ENCODE measurements around the gene SMIM21. TPM values are rescaled to one million over a fixed set of nuclear protein-coding genes. Genes with fewer than 3 reads are reported as not detected.

SMIM21 gene
- total RNA-seq, 6 experiments from 2014 or later = not detected

- Histone ChIP-seq H3K27ac (no peak overlapping the region), H3K4me1 (peaks cover 0 to 5% (median 0%) of the 10 kb centered on the region in 4 donors), H3K27me3 (peaks cover 0 to 7% of the 10 kb centered on the region in 2 donors), H3K9me3 (no peaks in the 10 kb centered on the region), H3K36me3 (no peaks in the 10 kb centered on the region), H3K4me3 (no peak overlapping the region)
- intact Hi-C loops (cut with DNase I) = no loop called here
- 72% methylated on average over 10 of the region's 14 CpGs for WGBS (ENCODE audit: insufficient coverage, low coverage, low lambda C conversion rate, missing lambda C conversion rate)
- DNase-seq = no peak
- no peak for ATAC-seq
- no peak for TF ChIP-seq POLR2A (IDR thresholded peaks at IDR 0.05)
- no peak for TF ChIP-seq CTCF (IDR thresholded peaks at IDR 0.05)
Measured at GRCh38 chr18:75454022-75454795, 26.7 kb upstream of the SMIM21 start.

- Histone ChIP-seq H3K4me1 (peaks cover 0 to 2% (median 0%) of the 10 kb centered on the region in 4 donors), H3K27ac (no peak overlapping the region), H3K4me3 (no peak overlapping the region), H3K9me3 (no peaks in the 10 kb centered on the region), H3K36me3 (no peaks in the 10 kb centered on the region), H3K27me3 (peaks cover 0 to 7% of the 10 kb centered on the region in 2 donors)
- ATAC-seq (no peak), DNase-seq (no peak)
- intact Hi-C loops (cut with DNase I) = no loop called here
- TF ChIP-seq CTCF (IDR thresholded peaks at IDR 0.05) (no peak), POLR2A (IDR thresholded peaks at IDR 0.05) (no peak)
- WGBS (ENCODE audit: insufficient coverage, low coverage, low lambda C conversion rate, missing lambda C conversion rate) = 38% methylated on average over 3 of the region's 3 CpGs
Measured at GRCh38 chr18:75450906-75451305, 23.4 kb upstream of the SMIM21 start.

DNA sequence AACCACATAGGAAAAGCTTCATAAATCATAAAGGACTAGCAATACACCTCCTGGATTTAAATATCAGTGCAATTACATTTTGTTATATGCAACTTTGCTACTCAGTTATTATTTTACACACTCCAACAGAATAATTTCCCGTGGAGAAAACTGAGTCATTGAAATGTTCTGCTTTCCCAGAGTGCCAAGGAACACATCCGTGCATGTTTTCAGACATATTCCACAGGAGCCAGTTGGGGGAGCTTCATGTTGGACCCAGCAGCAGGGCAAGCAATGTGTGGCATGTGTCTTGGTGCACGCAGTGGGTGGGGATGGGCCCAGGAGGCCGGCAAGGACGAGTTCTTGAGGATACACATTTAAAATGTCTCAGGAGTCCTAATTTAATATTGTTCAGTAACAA lies 14.4 kb upstream of the SMIM21 start:
- no peak for ATAC-seq
- WGBS (ENCODE audit: insufficient coverage, low coverage, low lambda C conversion rate, missing lambda C conversion rate) = 56% methylated on average over 4 of the region's 5 CpGs
- no peaks in the 10 kb centered on the region for H3K4me1 ChIP-seq
- TF ChIP-seq CTCF (IDR thresholded peaks at IDR 0.05) (no peak), POLR2A (IDR thresholded peaks at IDR 0.05) (no peak)
- no peaks in the 10 kb centered on the region for H3K9me3 ChIP-seq
- DNase-seq = no peak
- no peaks in the 10 kb centered on the region for H3K36me3 ChIP-seq
- no peaks in the 10 kb centered on the region for H3K27me3 ChIP-seq
- H3K27ac ChIP-seq = no peak overlapping the region
- no peak overlapping the region for H3K4me3 ChIP-seq
- intact Hi-C loops (cut with DNase I) = no loop called here

- ATAC-seq = no peak
- Histone ChIP-seq H3K9me3 (no peaks in the 10 kb centered on the region), H3K4me1 (no peaks in the 10 kb centered on the region), H3K4me3 (no peak overlapping the region), H3K27me3 (no peaks in the 10 kb centered on the region), H3K27ac (no peak overlapping the region), H3K36me3 (no peaks in the 10 kb centered on the region)
- TF ChIP-seq POLR2A (IDR thresholded peaks at IDR 0.05) = no peak
- no peak for TF ChIP-seq CTCF (IDR thresholded peaks at IDR 0.05)
- no peak for DNase-seq
- 94% methylated on average over 4 of the region's 4 CpGs for WGBS (ENCODE audit: insufficient coverage, low coverage, low lambda C conversion rate, missing lambda C conversion rate)
- intact Hi-C loops (cut with DNase I) = no loop called here
Measured at GRCh38 chr18:75439348-75439747, 11.8 kb upstream of the SMIM21 start.
